ENCODE data around the gene ZCCHC24.

DNA sequence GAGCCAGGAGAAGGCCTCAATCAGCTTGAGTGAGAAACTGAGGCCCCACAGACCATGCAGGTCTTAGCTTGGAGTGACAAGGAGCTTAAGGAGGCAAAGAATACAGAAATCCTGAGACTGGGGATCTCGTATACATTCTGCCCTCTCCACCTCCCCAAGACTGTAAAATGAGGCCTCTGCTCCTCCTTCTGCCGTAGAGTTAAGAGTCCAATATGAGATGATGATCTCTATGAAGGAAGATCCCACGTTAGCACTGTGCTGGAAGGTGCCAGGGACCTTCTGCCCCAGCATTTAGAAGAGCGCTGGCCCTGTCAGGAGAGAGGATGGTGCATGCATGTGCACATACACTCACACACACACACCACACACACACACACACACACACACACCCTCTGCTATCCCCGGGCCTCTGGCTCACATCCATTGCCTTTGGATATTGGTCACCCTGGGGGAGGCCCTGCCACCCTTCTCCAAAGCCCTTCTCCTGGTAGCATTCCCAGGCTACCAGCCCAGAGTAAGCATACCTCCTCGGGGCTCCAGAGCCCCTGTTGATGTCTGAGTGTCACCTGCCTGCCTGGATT is 15.0 kb downstream of the ZCCHC24 start:
- TF ChIP-seq EP300 (IDR thresholded peaks at IDR 0.05; ENCODE audit: low read depth) (no peak), POLR2AphosphoS5 (IDR thresholded peaks at IDR 0.05) (no peak)
